ENCODE results near the gene ZER1. TPM values are rescaled to one million over a fixed set of nuclear protein-coding genes. Genes with fewer than 3 reads are reported as not detected.

Gene ZER1
- total RNA-seq, 1 donor = 24.3 TPM

GRCh38 chr9:128707446-128707845 lies 64.3 kb downstream of the ZER1 start:
- no peak for DNase-seq (ENCODE audit: low read depth)

GRCh38 chr9:128706671-128707381 lies 64.9 kb downstream of the ZER1 start:
- TF ChIP-seq CTCF (IDR thresholded peaks at IDR 0.05; ENCODE audit: insufficient read depth, low read length) = no peak
- DNase-seq (ENCODE audit: low read depth) = no peak

More at GRCh38 chr9:128707446-128707845, 64.3 kb downstream of the ZER1 start:
- H3K4me3 ChIP-seq (ENCODE audit: low read depth, low read length) = no peak overlapping the region
- TF ChIP-seq CTCF (IDR thresholded peaks at IDR 0.05; ENCODE audit: insufficient read depth, low read length) = no peak

GRCh38 chr9:128706045-128706444 lies 65.7 kb downstream of the ZER1 start:
- no peak overlapping the region for H3K4me3 ChIP-seq (ENCODE audit: low read depth, low read length)
- TF ChIP-seq CTCF (IDR thresholded peaks at IDR 0.05; ENCODE audit: insufficient read depth, low read length) = no peak
- no peak for DNase-seq (ENCODE audit: low read depth)

More at GRCh38 chr9:128706671-128707381, 64.9 kb downstream of the ZER1 start:
- no peak overlapping the region for H3K4me3 ChIP-seq (ENCODE audit: low read depth, low read length)

- no peak for TF ChIP-seq CTCF (IDR thresholded peaks at IDR 0.05; ENCODE audit: insufficient read depth, low read length)
- no peak overlapping the region for H3K4me3 ChIP-seq (ENCODE audit: low read depth, low read length)
- DNase-seq (ENCODE audit: low read depth) = no peak
Measured at GRCh38 chr9:128705051-128705965, 66.4 kb downstream of the ZER1 start.

GRCh38 chr9:128704356-128704670 lies 67.4 kb downstream of the ZER1 start:
- H3K4me3 ChIP-seq (ENCODE audit: low read depth, low read length) = no peak overlapping the region
- no peak for DNase-seq (ENCODE audit: low read depth)
- TF ChIP-seq CTCF (IDR thresholded peaks at IDR 0.05; ENCODE audit: insufficient read depth, low read length) = no peak

GRCh38 chr9:128703616-128704355 lies 67.9 kb downstream of the ZER1 start:
- DNase-seq (ENCODE audit: low read depth) = no peak
- no peak for TF ChIP-seq CTCF (IDR thresholded peaks at IDR 0.05; ENCODE audit: insufficient read depth, low read length)
- no peak overlapping the region for H3K4me3 ChIP-seq (ENCODE audit: low read depth, low read length)
